HG02852 (cell line): ENCODE measurements around the gene ABCA5.
A peak's percentile ranks its signal among the peaks of the same experiment; 100 is the strongest.

Source experiments
- ATAC-seq: cut with Tn5 transposase; IDR thresholded peaks from one replicate; pipeline ENCODE4 v1.9.1; 2021; ENCODE audit warnings: mild to moderate bottlenecking, moderate library complexity; ENCODE audit not compliant: unreplicated experiment

Gene ABCA5

DNA sequence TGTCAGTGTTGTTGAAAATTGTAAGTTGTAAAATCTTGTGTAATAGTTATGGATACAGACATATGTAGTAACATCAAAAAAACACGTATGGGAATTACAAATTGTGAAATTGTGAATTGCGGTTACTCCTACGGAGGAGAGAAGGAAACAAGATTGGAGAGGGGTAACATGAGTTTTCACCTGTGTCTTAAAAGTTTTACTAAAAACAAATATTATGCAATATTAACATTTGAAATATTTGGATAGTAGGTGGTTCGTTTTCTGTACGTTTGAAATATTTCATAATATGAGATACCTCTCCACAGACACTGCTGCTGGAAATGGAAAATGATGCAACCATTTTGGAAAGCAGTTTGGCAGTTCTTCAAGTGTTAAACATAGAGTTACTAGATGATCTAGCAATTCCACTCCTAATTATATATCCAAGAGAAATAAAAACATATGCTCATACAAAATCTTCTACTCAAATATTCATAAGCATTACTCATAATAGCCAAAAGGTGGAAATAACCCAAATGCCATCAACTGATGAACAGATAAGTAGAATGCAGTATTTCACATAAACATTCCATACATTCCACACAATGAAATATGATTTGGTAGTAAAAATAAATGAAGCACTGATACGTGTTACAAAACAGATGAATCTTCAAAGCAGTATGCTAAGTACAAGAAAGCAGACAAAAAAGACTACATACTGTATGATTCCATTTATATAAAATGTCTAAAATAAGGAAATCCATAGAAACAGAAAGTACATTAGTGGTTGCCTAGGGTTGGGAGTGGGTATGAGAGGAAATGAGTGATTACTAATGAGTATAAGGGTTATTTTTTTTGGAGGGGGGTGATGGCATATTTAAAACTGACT, 57.6 kb downstream of the ABCA5 start:
- ATAC-seq, result no peak

DNA sequence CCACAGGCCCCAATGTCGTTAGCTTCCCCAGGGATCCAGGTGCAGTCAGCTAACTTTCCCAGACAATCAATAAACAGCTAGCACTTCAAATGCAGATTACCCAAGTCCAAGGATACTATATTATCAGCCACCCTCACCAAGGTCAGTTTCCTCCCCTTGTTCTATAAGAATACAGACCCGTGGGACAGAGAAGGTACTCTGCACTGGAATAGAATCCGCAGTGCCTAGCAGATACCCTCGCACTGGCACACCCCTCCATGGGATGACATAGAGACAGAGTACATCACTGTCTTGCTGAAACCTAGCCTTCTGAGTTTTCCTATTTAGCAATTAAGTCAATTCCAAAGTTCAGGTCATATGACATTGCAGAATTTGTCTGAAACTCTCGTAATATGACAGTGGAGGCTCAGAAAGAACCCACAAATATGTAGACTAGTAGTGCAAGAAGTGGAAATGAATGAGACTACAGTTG, 58.4 kb downstream of the ABCA5 start:
- no peak for ATAC-seq

DNA sequence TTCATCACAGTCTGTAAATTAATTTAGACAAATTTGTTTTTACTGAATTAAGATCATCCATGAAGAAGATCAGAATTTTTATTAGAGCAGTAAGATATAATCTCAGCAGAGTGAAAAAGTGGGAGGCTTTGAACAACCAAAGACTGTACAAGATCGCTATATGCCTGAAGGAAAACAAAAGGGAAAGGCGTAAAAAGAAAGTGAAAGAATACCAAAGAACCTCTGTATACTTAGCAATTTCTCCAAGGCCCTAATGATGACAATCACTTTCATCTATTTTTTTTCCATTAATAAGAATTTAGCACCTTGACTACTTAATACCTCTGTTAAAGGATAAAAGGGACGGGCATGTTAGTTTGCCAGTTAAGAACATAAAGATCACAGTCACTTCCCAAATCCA, 59.7 kb downstream of the ABCA5 start:
- no peak for ATAC-seq

- no peak for ATAC-seq
Measured at GRCh38 chr17:69265873-69266272, 61.1 kb downstream of the ABCA5 start.

- no peak for ATAC-seq
Measured at GRCh38 chr17:69254187-69254586, 72.7 kb downstream of the ABCA5 start.

DNA sequence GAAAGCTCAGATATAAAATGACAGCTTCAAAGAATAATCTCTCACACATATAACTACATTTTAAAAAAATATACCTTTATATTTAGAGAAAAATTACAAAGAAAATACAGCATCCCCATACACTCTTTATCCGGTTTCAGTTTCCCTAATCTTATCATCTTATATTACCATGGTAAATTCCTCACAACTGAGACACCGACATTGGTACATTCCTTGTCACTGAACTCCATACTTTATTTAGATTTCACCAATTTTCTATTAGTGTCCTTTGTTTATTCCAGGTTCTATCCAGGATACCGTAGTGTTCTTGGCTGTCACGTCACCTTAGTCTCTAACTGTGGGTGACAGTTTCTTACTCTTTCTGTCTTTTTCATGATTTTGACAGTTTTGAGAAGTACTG, 76.3 kb downstream of the ABCA5 start:
- ATAC-seq, result no peak

DNA sequence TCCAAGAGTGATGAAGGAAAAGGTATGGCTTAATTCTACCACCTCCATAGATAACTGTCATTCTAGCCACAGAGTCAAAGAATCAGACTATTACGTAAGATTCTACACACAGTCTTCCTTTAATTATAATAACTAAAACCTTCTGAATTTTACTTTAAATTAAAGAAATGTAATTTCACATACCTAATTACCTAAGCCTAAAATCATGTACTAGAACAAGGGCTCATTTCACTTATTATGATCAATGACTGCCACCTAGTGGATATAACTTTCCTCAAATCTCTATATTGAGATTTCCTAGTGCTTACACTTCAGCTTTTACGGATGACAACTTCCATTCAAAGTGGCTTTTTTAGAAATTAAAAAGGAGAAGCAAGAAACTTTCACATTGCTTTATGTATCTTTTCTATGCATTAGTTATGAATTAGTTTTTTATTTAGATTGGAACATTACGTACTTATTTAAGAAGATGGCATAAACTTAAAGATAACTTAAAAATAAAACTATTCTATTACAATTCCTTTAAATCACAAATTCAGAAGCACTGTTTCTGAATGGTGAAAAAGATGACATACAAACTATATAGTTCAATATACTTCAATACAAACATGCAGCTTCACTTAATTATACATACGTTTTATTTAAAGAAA, 80.1 kb downstream of the ABCA5 start:
- ATAC-seq, result peak; percentile 51

DNA sequence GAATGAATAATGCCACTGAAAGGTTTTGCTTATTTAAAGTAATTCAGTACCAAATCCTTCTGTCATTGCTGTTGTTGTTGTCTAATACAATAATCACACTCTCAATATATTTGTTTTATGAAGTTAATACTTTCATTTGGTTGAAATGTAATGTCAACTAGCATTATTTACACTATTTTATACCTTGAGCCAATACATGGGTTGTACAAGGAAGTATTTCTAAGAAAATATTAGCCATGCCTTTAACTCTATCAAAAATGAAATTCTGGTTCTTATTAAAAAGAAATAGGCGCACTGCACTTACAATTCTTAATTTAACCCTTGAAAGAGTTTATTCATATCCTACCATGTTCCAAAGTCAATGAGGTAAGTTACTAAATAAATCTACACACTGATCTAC, 80.7 kb downstream of the ABCA5 start:
- ATAC-seq, result no peak

GRCh38 chr17:69245617-69246016, 81.3 kb downstream of the ABCA5 start:
- no peak for ATAC-seq

GRCh38 chr17:69239611-69240600, 87.0 kb downstream of the ABCA5 start:
- ATAC-seq, result no peak

DNA sequence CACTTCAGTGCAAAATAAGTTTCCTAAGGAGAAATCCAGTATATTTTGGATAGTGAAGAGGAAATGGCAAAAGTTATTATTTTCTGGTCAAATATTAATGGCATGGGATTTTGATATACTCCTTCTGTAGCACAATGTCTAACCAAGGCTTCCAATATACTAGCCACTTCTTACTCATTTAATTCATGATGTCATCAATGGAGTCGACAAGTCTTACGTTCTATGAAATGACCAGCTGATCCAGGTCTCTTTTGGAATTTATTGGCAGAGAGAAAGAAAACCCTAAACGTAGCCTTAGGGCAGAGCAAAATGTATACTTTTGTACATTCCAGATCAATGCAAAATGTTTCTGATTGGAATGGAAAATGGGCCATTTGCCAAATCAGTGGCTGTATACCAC, 90.0 kb downstream of the ABCA5 start:
- no peak for ATAC-seq

DNA sequence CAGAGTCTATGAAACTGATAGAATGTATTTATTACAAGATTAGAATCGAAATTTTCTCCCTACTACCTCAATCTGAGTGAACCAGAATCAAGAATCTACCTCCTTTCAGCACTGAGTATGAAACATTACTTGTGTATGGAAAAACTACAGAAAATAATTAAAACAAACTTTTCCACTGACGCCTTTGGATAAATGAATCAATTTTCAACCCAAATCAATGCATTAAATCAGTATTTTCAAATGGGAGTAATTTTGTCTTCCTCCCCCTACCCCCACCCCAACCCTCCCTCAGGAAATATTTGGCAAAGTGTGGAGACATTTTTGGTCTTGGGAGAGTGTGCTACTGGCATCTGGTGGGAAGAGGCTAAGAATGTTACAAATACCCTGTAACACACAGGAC, 90.5 kb downstream of the ABCA5 start:
- ATAC-seq, result no peak

DNA sequence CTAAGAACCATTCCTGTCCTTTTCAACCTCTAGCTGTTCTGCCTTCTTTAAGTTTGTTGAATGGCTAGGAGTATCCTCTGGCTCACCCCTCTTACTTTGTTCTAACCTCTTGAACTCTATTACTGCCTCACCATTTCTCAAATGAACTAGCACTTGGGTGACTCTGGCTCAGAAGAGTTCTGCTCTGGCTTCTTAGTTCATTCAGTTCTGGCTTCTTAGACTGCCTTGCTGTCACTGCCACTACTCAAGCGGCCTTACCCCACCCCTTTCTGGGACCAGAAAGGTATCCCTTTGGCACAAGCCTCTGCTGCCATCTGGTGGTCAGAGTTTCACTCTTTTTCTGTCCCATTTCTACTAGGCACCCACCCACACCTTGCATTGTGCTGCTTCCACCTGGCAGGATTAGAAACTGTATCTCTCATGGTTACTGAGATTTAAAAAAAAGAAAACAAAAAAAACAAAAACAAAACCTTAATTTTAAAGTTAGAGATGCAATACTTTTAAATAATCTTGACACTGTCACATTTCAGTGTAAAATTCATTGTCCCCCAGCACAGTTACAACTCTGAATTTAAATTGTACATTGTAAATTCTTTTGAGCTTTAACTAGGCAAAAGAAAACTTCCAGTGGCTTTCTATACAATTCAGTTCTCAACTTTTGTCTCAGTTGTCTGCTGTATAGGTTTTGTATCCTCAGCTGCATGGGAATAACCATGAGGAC, 91.4 kb downstream of the ABCA5 start:
- peak; percentile 96 for ATAC-seq

- no peak for ATAC-seq
Measured at GRCh38 chr17:69232650-69233049, 94.3 kb downstream of the ABCA5 start.

- ATAC-seq, result no peak
Measured at GRCh38 chr17:69231521-69231920, 95.4 kb downstream of the ABCA5 start.

DNA sequence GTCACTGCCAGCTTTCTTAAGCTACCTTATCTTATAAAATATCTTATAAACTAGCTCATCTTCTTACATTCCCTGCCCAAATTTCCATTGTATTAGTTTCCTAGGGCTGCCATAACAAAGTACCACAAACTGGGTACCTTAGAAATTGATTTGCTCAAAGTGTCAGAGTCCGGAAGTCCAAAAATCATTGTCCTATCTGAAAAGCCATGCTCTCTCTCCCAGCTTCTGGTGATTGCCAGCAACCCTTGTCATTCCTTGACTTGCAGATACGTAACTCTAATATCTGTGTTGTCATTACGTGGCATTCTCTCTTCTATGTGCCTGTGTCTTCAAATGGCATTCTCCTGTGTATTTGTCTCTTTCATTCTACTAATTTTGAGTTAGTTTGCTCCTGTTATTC, 96.0 kb downstream of the ABCA5 start:
- no peak for ATAC-seq

GRCh38 chr17:69228576-69228975, 98.4 kb downstream of the ABCA5 start, which contains the start of gene ABCA10:
Gene ABCA10 (minus strand): TSS chr17:69228824. CDS start chr17:69225358, 3,466 bp downstream.
- ATAC-seq, result no peak

DNA sequence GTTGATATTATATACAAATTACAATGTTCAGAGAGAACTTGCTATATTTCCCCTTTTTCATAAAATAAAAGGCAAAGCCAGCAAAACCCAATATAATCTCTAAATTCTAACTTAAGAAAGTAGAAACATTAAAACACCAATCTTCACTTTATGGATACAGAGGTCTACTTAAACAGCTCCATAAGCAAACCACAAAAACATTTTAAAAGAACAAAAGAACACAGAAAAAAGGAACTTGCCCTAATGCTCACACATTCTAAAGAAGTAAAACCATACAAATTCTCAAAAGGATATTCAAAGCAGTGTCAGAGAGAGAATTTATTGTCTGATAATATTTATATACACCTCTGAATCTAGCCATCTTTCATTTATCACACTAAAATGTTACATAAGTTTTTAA, 98.9 kb downstream of the ABCA5 start:
- no peak for ATAC-seq

- no peak for ATAC-seq
Measured at GRCh38 chr17:69227541-69227940, 99.4 kb downstream of the ABCA5 start.

- peak; percentile 97 for ATAC-seq
Measured at GRCh38 chr17:69223809-69224208, 103.1 kb downstream of the ABCA5 start.
